Mesendoderm (in vitro differentiated cells): Measurements from ENCODE around the gene MAP7D1.

ENCODE experiments used
- DNase-seq: peaks from one replicate; pipeline ENCODE4 v3.0.0; 2013
- H2AK5ac ChIP-seq: 2 replicates; pipeline ENCODE4 v1.6.1; 2013; ENCODE audit warnings: low read length, inconsistent platforms
- H2BK120ac ChIP-seq: 2 replicates; pipeline ENCODE4 v1.6.1; 2013; ENCODE audit warnings: low read depth, mild to moderate bottlenecking, low read length, moderate library complexity, mixed read lengths
- H2BK15ac ChIP-seq: replicated peaks from 2 replicates; pipeline ENCODE4 v1.6.1; 2013; ENCODE audit warnings: low read depth, mild to moderate bottlenecking, moderate library complexity
- H2BK5ac ChIP-seq: 2 replicates; pipeline ENCODE4 v1.6.1; 2013; ENCODE audit warnings: low read length, inconsistent platforms
- H3K18ac ChIP-seq: 2 replicates; pipeline ENCODE4 v1.6.1; 2013; ENCODE audit warnings: mild to moderate bottlenecking, low read length, mixed read lengths
- H3K23ac ChIP-seq: one replicate; pipeline ENCODE4 v1.6.1; 2013; ENCODE audit warnings: low read length
- H3K27ac ChIP-seq: 2 replicates; pipeline ENCODE4 v1.5.1; 2013; ENCODE audit warnings: low read depth, mild to moderate bottlenecking, inconsistent platforms, low read length, moderate library complexity
- H3K27me3 ChIP-seq: 2 replicates; pipeline ENCODE4 v1.6.1; 2013; ENCODE audit warnings: low read length, control low read depth, mild to moderate bottlenecking, inconsistent platforms; ENCODE audit not compliant: insufficient read depth, poor library complexity
- H3K36me3 ChIP-seq: 2 replicates; pipeline ENCODE4 v1.6.1; 2013; ENCODE audit warnings: low read length, inconsistent platforms; ENCODE audit not compliant: control insufficient read depth, insufficient read depth
- H3K4ac ChIP-seq: one replicate; pipeline ENCODE4 v1.6.1; 2013; ENCODE audit warnings: low read depth, mild to moderate bottlenecking, low read length, moderate library complexity
- H3K4me1 ChIP-seq: 2 replicates; pipeline ENCODE4 v1.6.1; 2013; ENCODE audit warnings: low read depth, low read length, inconsistent platforms; ENCODE audit not compliant: control insufficient read depth
- H3K4me2 ChIP-seq: 2 replicates; pipeline ENCODE4 v1.6.1; 2013; ENCODE audit warnings: low read length
- H3K4me3 ChIP-seq: 2 replicates; pipeline ENCODE4 v1.5.1; 2013; ENCODE audit warnings: mild to moderate bottlenecking, low read length
- H3K56ac ChIP-seq: one replicate; pipeline ENCODE4 v1.6.1; 2013; ENCODE audit warnings: low read length
- H3K79me1 ChIP-seq: 2 replicates; pipeline ENCODE4 v1.6.1; 2013; ENCODE audit warnings: low read length, inconsistent platforms
- H3K79me2 ChIP-seq: 2 replicates; pipeline ENCODE4 v1.6.1; 2013; ENCODE audit warnings: mild to moderate bottlenecking, low read length; ENCODE audit not compliant: control insufficient read depth, insufficient read depth
- H3K9ac ChIP-seq: 2 replicates; pipeline ENCODE4 v1.6.1; 2013; ENCODE audit warnings: low read length, inconsistent platforms
- H4K5ac ChIP-seq: one replicate; pipeline ENCODE4 v1.6.1; 2013; ENCODE audit warnings: low read length
- H4K8ac ChIP-seq: one replicate; pipeline ENCODE4 v1.6.1; 2013; ENCODE audit warnings: low read depth, mild to moderate bottlenecking, control low read depth, low read length, moderate library complexity
- whole genome bisulfite sequencing: extraction: QIAGEN DNeasy Blood & Tissue Kit; methylation state at CpG from one replicate; pipeline ENCODE4 v1.1.7; 2013; ENCODE audit warnings: low lambda C conversion rate, missing lambda C conversion rate; ENCODE audit not compliant: insufficient coverage; ENCODE audit errors: extremely low coverage; 5-methylcytosine and 5-hydroxymethylcytosine counted together

Gene MAP7D1

DNA sequence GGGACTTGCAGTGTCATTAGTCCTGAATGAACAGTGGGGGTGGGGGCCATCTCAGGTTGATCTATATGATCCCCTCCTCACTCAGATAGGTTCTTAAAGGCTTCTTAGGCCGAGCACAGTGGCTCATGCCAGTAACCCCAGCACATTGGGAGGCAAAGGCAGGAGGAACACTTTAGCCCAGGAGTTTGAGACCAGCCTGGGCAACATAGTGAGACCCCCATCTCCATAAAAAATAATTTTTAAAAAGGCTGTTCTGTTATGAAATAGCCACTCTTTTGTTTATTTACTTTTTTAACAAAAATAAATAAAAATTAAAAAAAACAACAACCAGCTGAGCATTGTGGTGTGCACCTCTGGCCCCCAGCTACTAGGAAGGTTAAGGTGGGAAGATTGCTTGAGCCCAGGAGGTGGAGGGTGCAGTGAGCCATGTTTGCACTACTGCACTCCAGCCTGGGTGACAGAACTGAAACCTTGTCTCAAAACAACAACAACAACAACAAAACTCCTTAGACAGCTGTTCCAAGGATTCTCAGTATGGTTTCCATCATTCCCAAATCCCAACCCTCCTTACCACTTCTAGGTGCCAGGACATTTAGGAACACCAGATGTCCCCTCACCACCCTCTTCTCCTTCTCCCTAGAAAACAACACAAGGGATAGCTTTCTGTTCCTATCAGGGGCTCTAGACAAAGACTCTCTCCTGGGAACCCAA lies 4.7 kb upstream of the MAP7D1 start:
- no peak overlapping the region for H3K4me3 ChIP-seq
- H2BK15ac ChIP-seq: no peak overlapping the region

GRCh38 chr1:36151845-36152203 lies 4.1 kb upstream of the MAP7D1 start:
- Histone ChIP-seq H3K23ac (no peak overlapping the region), H2AK5ac (no peak overlapping the region), H3K4me3 (no peak overlapping the region), H3K56ac (no peak overlapping the region), H3K4me2 (no peak overlapping the region), H3K4me1 (peaks cover 14% of the 10 kb centered on the region), H3K27me3 (no peaks in the 10 kb centered on the region), H3K27ac (no peak overlapping the region), H2BK15ac (no peak overlapping the region), H2BK5ac (no peak overlapping the region), H3K79me1 (no peaks in the 10 kb centered on the region), H3K4ac (no peak overlapping the region), H3K79me2 (no peaks in the 10 kb centered on the region), H2BK120ac (no peak overlapping the region), H3K9ac (no peak overlapping the region), H3K18ac (no peak overlapping the region), H4K5ac (no peak overlapping the region), H4K8ac (no peak overlapping the region), H3K36me3 (no peaks in the 10 kb centered on the region)
- DNase-seq: no peak
- no CpG with 5 or more reads among the region's 3 CpGs for WGBS

More for the DNA sequence above, 4.7 kb upstream of the MAP7D1 start:
- Histone ChIP-seq H2BK5ac (no peak overlapping the region), H2BK120ac (no peak overlapping the region), H3K36me3 (no peaks in the 10 kb centered on the region), H3K27me3 (no peaks in the 10 kb centered on the region), H3K4ac (no peak overlapping the region), H3K9ac (peak overlapping the region; percentile 50), H2AK5ac (no peak overlapping the region), H3K23ac (no peak overlapping the region), H3K56ac (peak overlapping the region; percentile 60), H3K18ac (no peak overlapping the region), H3K4me2 (no peak overlapping the region), H4K8ac (no peak overlapping the region), H4K5ac (no peak overlapping the region), H3K4me1 (peaks cover 14% of the 10 kb centered on the region), H3K27ac (no peak overlapping the region), H3K79me2 (no peaks in the 10 kb centered on the region), H3K79me1 (no peaks in the 10 kb centered on the region)
- WGBS: no CpG with 5 or more reads among the region's 1 CpG
- DNase-seq: no peak

DNA sequence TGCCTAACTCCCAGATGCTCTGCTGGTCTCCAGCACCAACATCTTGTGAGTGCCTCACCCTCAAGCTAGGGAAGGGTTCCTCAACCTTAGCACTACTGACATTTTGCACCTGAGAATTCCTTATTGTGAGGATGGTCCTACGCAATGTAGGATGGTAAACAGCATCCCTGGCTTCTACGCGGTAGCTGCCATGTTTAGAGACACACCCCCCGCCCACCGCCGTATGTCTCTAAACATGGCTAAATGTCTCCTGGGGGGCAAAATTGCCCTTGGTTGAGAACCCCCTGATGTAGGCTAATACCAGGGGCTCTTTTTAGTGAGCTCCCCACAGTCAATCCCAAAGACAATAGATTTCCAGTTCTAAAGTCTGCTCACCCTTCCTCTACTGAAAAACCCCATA lies 2.5 kb upstream of the MAP7D1 start:
- H3K4me1 ChIP-seq: peaks cover 19% of the 10 kb centered on the region
- no peak overlapping the region for H3K23ac ChIP-seq
- H4K8ac ChIP-seq: no peak overlapping the region
- H3K79me2 ChIP-seq: peaks cover 14% of the 10 kb centered on the region
- H4K5ac ChIP-seq: no peak overlapping the region
- no peak overlapping the region for H3K4me3 ChIP-seq
- H3K9ac ChIP-seq: no peak overlapping the region
- H3K27ac ChIP-seq: no peak overlapping the region
- no peak overlapping the region for H2BK5ac ChIP-seq
- H3K56ac ChIP-seq: peak overlapping the region; percentile 20
- peak overlapping the region; percentile 54 for H2AK5ac ChIP-seq
- no CpG with 5 or more reads among the region's 6 CpGs for WGBS
- no peak overlapping the region for H3K4me2 ChIP-seq
- H3K18ac ChIP-seq: no peak overlapping the region
- no peaks in the 10 kb centered on the region for H3K27me3 ChIP-seq
- peaks cover 6% of the 10 kb centered on the region for H3K79me1 ChIP-seq
- H2BK120ac ChIP-seq: no peak overlapping the region
- H2BK15ac ChIP-seq: no peak overlapping the region
- H3K36me3 ChIP-seq: no peaks in the 10 kb centered on the region
- no peak overlapping the region for H3K4ac ChIP-seq
- no peak for DNase-seq

GRCh38 chr1:36154335-36154734 lies 1.6 kb upstream of the MAP7D1 start:
- WGBS: no CpG with 5 or more reads among the region's 6 CpGs
- no peak overlapping the region for H3K23ac ChIP-seq
- no peak overlapping the region for H3K4me2 ChIP-seq
- peaks cover 19% of the 10 kb centered on the region for H3K79me2 ChIP-seq
- no peak overlapping the region for H2BK5ac ChIP-seq
- H3K18ac ChIP-seq: no peak overlapping the region
- H3K36me3 ChIP-seq: no peaks in the 10 kb centered on the region
- H2BK15ac ChIP-seq: no peak overlapping the region
- H2BK120ac ChIP-seq: no peak overlapping the region
- H3K56ac ChIP-seq: no peak overlapping the region
- H3K27me3 ChIP-seq: no peaks in the 10 kb centered on the region
- H3K4ac ChIP-seq: no peak overlapping the region
- no peak overlapping the region for H3K4me3 ChIP-seq
- peaks cover 9% of the 10 kb centered on the region for H3K79me1 ChIP-seq
- H3K27ac ChIP-seq: no peak overlapping the region
- no peak overlapping the region for H4K8ac ChIP-seq
- H2AK5ac ChIP-seq: no peak overlapping the region
- H3K9ac ChIP-seq: no peak overlapping the region
- peaks cover 20% of the 10 kb centered on the region for H3K4me1 ChIP-seq
- no peak for DNase-seq
- no peak overlapping the region for H4K5ac ChIP-seq

DNA sequence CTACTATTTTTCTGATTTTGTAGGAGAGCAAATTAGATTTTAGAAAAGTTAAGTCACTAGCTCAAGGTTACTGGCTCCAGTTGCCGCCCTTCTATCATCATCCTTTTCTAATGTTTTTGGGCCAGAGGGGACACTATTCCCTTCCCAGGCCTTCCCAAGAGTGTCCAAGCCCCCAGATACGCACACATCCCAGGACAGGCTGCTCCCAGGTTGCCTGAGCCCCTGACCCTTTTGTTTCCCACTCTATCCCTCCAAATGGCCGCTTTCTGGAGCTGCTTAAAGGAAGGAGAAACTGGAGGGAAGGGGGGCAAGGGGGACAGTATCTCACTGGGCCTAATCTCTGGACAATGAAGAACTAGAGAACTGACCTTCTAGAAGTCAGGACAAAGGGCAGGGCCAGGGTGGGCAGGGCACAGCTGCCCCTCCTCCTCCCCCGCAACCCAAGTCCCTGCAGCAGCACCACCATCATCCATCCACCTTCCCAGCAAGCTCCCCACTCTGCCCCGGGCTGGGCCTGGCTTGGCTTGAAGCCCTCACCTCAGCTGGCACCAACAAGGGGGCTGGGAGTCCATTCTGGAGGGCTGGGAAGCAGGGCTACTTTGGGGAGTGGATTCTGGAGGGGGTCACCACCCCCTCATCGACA lies 1.1 kb upstream of the MAP7D1 start:
- Histone ChIP-seq H3K18ac (peak overlapping the region; percentile 98), H3K9ac (peak overlapping the region; percentile 95), H3K36me3 (peaks cover 2% of the 10 kb centered on the region), H3K79me2 (peaks cover 25% of the 10 kb centered on the region), H3K27ac (no peak overlapping the region), H4K5ac (no peak overlapping the region), H2AK5ac (no peak overlapping the region), H2BK120ac (no peak overlapping the region), H4K8ac (no peak overlapping the region), H3K4ac (peak overlapping the region; percentile 96), H3K4me2 (peak overlapping the region; percentile 90), H2BK15ac (no peak overlapping the region), H3K79me1 (peaks cover 15% of the 10 kb centered on the region), H3K4me1 (peaks cover 23% of the 10 kb centered on the region), H3K4me3 (no peak overlapping the region), H3K27me3 (no peaks in the 10 kb centered on the region), H2BK5ac (no peak overlapping the region), H3K56ac (peak overlapping the region; percentile 95), H3K23ac (peak overlapping the region; percentile 84)
- WGBS: no CpG with 5 or more reads among the region's 6 CpGs
- no peak for DNase-seq
